Stimulated activated CD8-positive, alpha-beta memory T cell treated with anti-CD3 and anti-CD28 coated beads, Interleukin-15, amount 100 ng/mL, for 4 hours (primary cell): ENCODE measurements around the gene PTPA.
"Not testable (repeated sequence)": the region's sequence is repeated elsewhere in the genome, so short reads cannot be mapped to it uniquely, and the experiment has no call there.

ENCODE experiments used
- DNase-seq, 2 donors: peaks; one replicate each; pipeline ENCODE4 v3.0.0-alpha.2; 2020; ENCODE audit warnings: low read depth in 2 of 2

The PTPA gene

DNA sequence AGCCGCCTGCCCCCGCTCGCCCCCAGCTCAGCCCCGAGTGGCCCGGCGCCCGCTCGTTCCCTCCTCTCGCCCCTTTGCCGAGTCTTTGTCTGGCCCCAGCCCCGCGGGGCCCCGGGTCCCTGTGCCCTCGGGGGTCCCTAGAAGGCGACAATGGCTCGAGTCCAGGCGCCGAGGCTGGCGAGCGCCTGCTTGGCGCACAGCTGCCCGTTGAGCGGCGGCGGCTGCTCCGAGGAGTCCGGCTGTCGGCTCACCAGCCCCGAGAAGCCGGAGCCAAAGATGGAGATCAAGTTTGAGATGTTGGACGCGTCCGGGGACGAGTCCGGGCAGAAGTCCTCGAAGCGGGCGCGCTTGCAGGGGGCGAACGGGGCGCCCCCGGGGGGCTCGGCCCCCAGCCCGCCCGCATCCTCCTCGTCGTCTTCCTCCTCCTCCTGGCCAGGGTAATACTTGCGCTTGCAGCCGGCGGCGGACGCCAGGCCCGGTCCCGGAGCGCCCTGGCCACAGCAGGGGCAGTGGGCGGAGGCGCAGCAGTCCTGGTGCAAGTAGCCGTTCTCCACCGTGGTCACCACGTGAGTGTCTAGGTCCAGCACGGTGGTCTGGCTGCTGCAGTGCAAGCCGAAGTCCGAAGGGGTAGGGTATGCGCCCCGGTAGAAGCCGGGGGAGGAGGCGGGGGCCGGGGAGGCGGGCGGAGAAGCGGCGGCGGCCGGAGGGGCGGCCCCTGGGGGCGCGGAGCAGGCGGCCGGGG, 65.7 kb downstream of the PTPA start:
- DNase-seq = peak in 1 of 2 donors; percentile 6

- peak in 1 of 2 donors; percentile 13 for DNase-seq
Observed at GRCh38 chr9:129177443-129177790, 66.2 kb downstream of the PTPA start.

GRCh38 chr9:129177791-129178567, 66.8 kb downstream of the PTPA start, which contains the start of gene IER5L:
TSS of gene IER5L (minus strand) at chr9:129178261. CDS start at chr9:129178052, 209 bp downstream.
- peak; percentile 88 to 90 for DNase-seq

DNA sequence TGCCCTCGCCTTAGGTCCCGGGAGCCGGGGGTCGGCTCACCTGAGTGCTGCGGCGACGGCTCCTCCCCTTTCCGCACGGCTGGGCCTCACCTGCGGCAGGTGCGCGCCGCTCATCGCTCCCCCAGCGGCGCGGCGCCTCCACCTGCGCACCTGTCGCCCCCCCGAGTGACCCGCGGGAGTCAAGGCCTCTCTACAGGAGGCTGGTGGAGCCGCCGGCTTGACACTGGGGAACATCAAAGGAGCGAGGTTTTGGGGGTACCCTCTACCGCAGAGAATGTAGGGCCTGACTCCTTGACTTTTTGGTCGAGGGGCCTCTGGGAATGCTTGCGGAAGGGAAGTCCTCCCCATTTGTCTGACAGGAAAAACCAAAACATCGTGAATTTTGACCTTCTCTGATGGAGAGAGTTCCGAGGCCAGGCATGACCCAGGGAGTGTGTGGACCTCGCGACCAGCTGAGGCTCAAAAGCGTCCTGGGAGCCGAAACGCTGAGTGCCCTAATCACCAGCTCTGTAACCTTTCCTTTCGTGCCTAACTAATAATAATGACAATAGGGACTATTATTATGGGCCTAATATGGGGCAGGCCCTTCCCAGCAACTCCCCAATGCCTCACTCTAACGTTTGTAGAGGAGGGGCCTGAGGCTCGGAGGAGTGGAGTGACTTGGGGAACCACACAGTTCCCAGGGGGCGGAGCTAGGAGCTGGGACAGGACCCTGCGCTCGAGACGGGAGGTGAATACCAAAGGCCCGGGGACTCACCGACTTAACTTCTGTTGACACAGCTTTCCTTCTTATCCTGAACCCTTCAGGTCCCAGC, 67.6 kb downstream of the PTPA start:
- no peak for DNase-seq

- DNase-seq = no peak
Observed at GRCh38 chr9:129181246-129181645, 70.0 kb downstream of the PTPA start.

DNA sequence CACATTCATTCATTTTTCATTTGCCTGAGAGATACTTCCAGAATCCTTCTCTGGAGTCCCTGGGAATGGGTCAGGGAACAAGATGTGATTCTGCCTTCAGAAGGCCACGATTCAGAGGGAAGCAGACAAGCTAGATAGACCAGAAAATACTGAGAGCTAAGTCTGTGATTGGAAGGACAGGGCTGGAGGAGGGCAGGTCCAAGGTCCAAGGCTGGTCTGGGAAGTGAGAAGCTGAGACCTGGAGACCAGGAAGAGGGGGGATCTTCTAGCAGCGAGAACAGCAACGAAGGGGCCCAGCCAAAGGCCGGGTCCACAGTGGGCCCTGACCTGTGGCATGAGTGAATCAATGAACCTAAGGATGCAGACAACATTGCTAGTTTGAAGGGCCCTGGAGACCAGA, 70.9 kb downstream of the PTPA start:
- no peak for DNase-seq

DNA sequence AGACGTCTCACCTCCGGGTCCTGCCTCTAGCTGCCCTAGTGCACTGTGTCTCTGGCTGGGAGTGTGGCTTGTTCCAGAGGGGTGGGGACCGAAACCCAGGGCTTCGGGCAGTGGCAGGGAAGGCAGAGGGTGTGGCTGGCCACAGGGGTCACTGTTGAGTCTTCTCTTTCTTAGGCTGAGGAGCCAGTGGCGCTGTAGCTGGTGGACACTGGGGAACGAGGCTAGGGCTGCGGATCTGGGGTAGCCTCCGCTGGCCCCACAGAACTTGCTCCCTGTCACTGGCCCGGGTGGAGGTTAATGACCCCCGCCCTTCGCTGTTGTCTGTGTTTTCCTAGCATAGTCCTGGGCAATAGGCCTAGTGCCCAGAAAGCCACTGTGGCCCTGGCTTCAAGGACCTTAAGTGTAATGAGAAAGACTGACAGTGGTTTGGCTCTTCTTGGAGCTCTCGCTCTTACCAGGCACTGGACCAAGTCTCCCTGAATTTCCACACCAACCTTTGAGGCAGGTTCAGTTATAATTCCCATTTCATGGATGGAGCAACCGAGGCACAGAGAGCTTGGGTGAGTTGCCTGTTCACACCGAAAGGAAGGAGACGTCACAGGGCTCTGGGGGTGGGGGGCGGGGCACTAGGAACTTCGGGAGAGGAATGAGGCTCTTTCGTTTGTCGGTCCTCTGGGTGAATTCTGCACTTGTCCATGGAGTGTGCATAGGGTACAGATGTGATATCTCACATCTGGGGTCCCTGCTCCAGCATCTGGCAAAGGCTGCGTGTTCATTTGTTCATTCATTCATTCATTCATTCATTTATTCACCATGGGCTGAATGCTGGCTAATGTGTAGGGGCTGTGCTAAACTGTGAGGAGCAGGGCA, 71.6 kb downstream of the PTPA start:
- DNase-seq = no peak

GRCh38 chr9:129183495-129184218, 72.4 kb downstream of the PTPA start:
- DNase-seq = no peak

- no peak for DNase-seq
Observed at GRCh38 chr9:129184219-129184524, 73.0 kb downstream of the PTPA start.

GRCh38 chr9:129184596-129185122, 73.4 kb downstream of the PTPA start:
- no peak for DNase-seq

- no peak for DNase-seq
Observed at GRCh38 chr9:129185402-129185801, 74.2 kb downstream of the PTPA start.

GRCh38 chr9:129185991-129186390, 74.8 kb downstream of the PTPA start:
- DNase-seq = no peak

DNA sequence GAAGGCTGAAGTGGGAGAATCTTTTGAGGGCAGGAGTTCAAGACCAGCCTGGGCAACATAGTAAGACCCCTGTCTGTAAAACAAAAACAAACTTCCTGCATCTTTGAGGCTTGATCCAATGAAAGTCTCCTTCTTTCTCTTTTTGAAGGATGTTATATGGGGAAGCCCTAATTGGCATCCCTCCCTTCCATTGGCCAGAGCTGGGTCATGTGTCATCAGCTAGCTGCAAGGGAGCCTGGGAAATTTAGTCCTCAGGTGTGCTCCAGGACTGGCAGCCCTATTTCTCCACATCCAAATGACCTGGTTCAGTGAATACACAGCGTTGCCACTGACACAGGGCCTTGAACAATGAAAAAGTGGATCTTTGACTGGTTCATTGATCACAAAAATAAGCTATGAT, 75.8 kb downstream of the PTPA start:
- DNase-seq = no peak

DNA sequence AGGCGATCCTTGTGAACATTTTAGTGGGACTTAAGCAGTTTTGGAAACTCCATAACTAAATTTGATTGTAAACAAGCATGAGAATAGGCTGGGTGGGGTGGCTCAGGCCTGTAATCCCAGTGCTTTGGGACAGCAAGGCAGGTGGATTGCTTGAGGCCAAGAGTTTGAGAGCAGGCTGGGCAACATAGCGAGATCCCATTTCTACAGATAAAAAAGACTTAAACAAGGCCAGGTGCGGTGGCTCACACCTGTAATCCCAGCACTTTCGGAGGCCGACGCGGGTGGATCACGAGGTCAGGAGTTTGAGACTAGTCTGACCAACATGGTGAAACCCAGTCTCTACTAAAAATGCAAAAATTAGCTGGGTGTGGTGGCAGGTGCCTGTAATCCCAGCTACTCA, 78.8 kb downstream of the PTPA start:
- not testable (repeated sequence) for DNase-seq

- DNase-seq = no peak
Observed at GRCh38 chr9:129191234-129191633, 80.0 kb downstream of the PTPA start.

DNA sequence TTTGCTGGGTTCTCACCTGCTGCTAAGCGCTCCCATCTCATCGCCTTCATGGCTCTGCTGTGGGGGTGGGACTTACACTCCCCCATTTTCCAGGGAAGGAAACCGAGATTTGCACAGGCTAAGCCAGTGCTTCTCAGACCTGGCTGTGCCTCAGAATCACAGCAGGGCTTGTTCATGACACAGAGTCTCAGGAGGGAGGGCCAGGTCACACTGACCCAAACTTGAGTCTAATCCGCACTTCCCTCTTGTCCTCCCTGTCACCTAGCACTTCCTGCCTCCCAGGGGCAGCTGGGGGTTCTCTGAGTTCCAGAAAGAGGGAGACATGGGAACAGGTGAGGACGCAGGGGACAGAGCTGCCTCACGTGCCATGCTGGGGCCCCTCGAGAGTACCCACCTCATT, 82.4 kb downstream of the PTPA start:
- no peak for DNase-seq

DNA sequence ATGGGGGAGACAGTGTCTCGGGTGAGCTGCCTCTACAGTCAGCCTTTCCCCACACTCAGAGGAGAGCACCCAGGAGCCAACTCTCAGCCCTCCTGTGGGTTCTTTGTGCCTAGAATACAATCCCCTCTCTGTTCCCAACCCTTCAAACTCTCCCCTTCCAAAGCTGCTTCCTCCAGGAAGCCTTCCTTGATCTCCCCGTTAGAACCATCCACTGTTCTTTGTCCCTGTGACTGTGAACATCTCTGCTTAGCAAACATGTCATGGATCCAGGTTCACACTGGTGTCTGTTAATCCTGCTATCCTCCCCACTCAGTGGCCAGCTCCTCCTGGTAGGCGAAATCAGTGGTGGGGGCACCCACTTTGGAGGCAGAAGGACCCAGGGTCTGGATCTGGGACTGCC, 83.0 kb downstream of the PTPA start:
- DNase-seq = no peak

- DNase-seq = no peak
Observed at GRCh38 chr9:129195606-129196005, 84.4 kb downstream of the PTPA start.

GRCh38 chr9:129197045-129197444, 85.8 kb downstream of the PTPA start:
- not testable (repeated sequence) for DNase-seq

GRCh38 chr9:129197978-129198318, 86.7 kb downstream of the PTPA start:
- no peak for DNase-seq
